OCI-LY7 (cell line): ENCODE measurements around the gene PER3.

Experiments used
- CTCF ChIP-seq: fragments of 200-600 bp; sonication (generic); conservative IDR thresholded peaks from 2 replicates; pipeline ENCODE4 v1.5.1; 2014; ENCODE audit warnings: mild to moderate bottlenecking, antibody characterized with exemption, low read length, moderate library complexity, mixed read lengths
- EZH2phosphoT487 ChIP-seq: fragments of 200-600 bp; sonication (generic); IDR thresholded peaks from 2 replicates; pipeline ENCODE4 v1.6.1; 2018; ENCODE audit warnings: low read depth, borderline replicate concordance, mild to moderate bottlenecking, mixed run types, antibody characterized with exemption, low read length, moderate library complexity, mixed read lengths

GRCh38 chr1:7865978-7866377 lies 81.9 kb downstream of the PER3 start:
- TF ChIP-seq CTCF (no peak), EZH2phosphoT487 (no peak)
